ENCODE results near the gene ANGPTL7. TPM values are rescaled to one million over a fixed set of nuclear protein-coding genes. Genes with fewer than 3 reads are reported as not detected.

Gene ANGPTL7, protein sequence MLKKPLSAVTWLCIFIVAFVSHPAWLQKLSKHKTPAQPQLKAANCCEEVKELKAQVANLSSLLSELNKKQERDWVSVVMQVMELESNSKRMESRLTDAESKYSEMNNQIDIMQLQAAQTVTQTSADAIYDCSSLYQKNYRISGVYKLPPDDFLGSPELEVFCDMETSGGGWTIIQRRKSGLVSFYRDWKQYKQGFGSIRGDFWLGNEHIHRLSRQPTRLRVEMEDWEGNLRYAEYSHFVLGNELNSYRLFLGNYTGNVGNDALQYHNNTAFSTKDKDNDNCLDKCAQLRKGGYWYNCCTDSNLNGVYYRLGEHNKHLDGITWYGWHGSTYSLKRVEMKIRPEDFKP
- polyA plus RNA-seq = 1 to 10 TPM in 2 of 3 donors, under 1 TPM in 1; 0.45 to 1.7 (median 1.1) TPM

DNA sequence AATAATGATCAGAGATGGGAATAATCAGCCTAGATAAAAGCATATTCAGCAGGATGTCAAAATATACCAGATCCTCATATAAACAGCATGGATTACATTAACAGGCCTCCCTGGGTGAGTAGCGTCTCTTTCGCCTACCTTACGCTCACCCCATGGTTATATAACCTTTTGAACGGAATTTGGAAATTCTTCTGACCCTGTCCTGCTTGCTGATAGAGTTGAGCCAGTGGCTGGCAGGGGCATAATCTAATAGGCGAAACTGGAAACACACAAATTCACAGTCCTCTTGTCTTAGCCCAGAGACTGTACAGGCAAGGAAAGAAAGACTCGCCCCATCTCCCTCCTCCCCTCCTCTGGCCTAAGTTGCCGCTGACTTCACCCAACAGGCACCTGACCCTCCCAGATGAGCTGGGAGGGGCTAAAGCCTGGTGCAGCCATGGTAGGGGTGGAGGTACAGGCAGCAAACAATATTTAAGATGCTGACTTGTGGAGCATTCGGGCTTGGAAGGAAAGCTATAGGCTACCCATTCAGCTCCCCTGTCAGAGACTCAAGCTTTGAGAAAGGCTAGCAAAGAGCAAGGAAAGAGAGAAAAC is at the start of gene ANGPTL7:
TSS of gene ANGPTL7 (plus strand) at position 498 of the 594 bp plus-strand sequence. CDS start 225 bp downstream, outside the sequence.
- H3K27ac ChIP-seq (ENCODE audit: low read depth, low read length) = no peak within 1 kb of the TSS
- WGBS, 3 donors = 77 to 92% (median 81%) methylated on average over 8 of the region's 8 CpGs

DNA sequence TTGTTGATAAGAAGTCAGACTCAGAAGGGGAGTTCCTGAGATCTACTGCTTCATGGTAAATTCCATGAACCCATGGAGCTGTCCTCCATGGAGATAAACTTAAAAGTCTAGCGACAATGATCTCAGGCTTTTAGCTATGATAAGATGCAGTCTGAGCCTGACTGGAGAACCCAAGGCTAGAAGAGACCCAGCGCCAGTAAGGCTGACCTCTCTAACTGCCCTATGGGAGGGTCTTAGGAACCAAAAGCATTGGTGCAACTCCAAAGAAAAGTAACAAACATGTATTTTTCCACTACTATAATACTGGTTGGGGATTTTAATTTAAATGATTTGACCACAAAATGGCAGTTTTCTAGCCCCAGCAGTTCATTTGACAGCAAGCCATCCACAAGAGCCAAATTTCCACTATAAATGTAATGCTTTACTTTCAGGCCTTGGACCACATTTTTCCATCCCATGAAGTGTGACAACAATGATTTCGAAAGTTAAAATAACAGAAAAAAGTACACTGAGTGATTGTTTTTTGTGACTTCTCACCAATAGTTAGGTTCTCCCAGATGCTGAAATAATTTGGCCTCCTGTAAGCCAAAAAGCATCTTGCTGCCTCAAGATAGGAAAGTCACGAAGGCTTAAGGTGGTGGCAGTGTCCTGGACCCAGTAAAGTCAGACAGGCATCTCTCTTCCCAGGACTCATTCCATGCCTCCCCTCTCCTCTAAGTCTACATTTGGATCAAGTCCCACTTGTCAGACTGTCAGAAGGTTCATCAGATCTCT is 46.4 kb upstream of the ANGPTL7 start:
- no peak overlapping the region for H3K27ac ChIP-seq (ENCODE audit: low read depth, low read length)
- 87 to 96% (median 92%) methylated on average over 4 of the region's 4 CpGs for WGBS, 3 donors

- 93 to 97% (median 95%) methylated on average over 5 of the region's 5 CpGs for WGBS, 3 donors
- no peak overlapping the region for H3K27ac ChIP-seq (ENCODE audit: low read depth, low read length)
Measured at GRCh38 chr1:11143401-11143800, 45.8 kb upstream of the ANGPTL7 start.

DNA sequence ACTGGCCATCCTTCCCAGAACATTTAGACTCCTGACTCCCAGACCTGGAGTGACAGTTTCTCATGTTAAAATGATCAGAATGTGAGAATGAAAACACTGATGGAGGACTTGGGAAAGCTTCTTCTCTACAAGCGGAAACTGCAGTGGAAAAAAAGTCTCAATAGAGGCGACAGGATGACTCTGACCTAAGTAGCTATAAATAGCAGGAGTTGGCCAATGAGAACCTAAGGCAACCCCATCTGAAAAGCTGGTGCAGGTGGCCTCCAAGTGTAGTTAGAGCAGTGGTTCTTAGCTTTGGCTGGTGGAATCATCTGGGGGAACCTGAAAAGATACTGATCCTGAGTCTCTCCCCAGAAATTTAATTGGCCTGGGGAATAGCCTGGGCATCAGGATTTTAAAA is 45.2 kb upstream of the ANGPTL7 start:
- 77 to 89% (median 84%) methylated on average over 2 of the region's 2 CpGs for WGBS, 3 donors
- no peak overlapping the region for H3K27ac ChIP-seq (ENCODE audit: low read depth, low read length)

DNA sequence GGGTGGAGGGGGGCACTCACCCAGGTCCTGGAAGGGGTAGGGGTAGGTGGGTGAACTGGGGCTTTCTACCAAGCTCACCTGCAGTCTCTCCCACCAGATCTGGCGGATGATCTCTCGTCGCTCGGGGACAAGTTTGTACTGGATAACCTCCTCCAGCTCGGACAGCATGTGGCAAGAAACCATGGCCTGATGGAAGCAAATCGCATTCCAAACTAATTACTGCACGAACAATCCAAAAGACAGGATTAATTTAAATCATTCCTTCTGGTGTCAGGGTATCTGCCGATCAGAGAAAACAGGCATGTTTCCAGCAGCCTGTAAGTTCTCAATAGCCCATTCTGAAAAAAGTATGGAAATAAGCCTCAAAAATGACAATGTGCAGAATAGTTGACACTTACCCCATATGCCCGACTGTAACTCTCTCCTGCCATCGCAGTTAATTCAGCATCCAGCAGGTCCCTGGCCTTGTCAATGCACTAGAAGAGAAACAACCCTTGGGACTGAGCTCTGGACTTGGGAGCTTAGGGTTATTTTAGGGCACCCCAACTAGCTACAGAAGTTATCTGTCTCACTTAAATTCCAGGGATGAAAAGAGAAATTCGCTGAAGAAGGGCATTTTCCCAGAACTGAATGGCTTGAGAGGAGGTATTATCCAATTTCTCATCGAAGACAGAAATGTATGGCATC is 44.4 kb upstream of the ANGPTL7 start:
- 68 to 79% (median 69%) methylated on average over 12 of the region's 12 CpGs for WGBS, 3 donors
- H3K27ac ChIP-seq (ENCODE audit: low read depth, low read length) = no peak overlapping the region

DNA sequence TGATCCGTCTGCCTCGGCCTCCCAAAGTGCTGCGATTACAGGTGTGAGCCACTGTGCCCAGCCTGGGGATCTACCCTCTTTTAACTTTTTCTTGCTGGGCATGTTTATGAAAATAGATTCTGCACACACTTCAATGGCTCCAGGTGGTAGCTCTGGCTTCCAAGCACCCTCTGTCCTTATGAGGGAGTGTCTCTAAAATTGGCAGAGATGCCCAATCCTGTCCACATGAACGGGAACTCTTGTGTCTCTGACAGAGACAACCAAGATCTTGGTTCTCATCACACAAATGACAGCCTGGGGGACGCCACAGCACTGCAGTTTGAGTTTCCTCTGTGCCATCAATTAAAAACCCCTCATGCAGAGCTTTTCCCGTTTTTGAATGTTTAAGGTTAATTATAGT is 43.4 kb upstream of the ANGPTL7 start:
- 91 to 95% (median 93%) methylated on average over 6 of the region's 6 CpGs for WGBS, 3 donors
- no peak overlapping the region for H3K27ac ChIP-seq (ENCODE audit: low read depth, low read length)

DNA sequence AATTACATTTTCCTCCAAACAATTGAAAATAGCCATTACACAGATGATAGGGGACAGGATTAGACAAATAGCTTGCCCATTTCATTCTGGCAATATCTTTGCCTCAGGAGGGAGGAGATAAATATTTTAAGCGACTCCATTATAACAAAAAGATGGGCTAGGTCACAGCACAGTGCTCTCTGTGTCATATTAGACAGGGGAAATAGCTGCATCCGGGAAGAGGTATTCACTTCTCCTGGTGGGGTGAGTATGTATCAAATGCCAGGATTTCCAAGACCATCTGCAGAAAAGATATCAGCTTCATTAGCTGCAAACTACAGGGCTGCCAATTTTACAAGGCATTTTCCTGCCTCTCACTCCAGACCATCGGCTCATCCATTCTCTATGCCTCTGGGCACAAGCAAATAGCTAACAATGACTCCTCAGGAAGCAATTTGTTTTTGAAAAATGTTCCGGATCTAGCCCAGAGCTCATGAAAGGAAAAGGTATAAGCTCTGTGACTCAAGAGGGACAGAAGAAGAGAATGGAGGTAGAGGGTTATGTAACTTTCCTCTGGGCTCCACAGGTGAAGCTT is 41.9 kb upstream of the ANGPTL7 start:
- no peak overlapping the region for H3K27ac ChIP-seq (ENCODE audit: low read depth, low read length)

DNA sequence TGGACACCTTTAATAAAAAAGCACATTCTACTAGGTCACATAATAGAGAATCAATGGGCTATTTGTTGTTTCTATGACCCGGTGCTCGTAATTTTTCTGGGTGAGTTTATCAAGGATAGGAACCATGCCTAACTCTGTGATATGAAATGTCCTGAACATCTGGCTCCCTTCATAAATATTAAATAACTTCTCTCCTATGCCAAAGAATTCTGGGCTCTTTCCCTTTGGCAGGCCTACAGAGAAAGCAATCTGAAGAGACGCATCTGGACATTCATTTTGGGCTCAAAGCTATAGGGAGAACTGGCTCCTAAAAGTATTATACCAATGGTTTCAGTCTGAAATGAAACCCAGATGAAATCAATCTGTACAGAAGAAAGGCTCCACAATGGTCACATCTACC is 38.8 kb upstream of the ANGPTL7 start:
- WGBS, 3 donors = 50 to 73% (median 68%) methylated on average over 3 of the region's 3 CpGs
- no peak overlapping the region for H3K27ac ChIP-seq (ENCODE audit: low read depth, low read length)

More for the DNA sequence above, 41.9 kb upstream of the ANGPTL7 start:
- 63 to 74% (median 67%) methylated on average over 4 of the region's 4 CpGs for WGBS, 3 donors

GRCh38 chr1:11151114-11151513 is 38.0 kb upstream of the ANGPTL7 start:
- no peak overlapping the region for H3K27ac ChIP-seq (ENCODE audit: low read depth, low read length)
- WGBS, 3 donors = 72 to 81% (median 75%) methylated on average over 5 of the region's 5 CpGs

GRCh38 chr1:11151826-11152612 is 37.1 kb upstream of the ANGPTL7 start:
- no peak overlapping the region for H3K27ac ChIP-seq (ENCODE audit: low read depth, low read length)
- 67 to 76% (median 72%) methylated on average over 9 of the region's 9 CpGs for WGBS, 3 donors

GRCh38 chr1:11152755-11153154 is 36.4 kb upstream of the ANGPTL7 start:
- no peak overlapping the region for H3K27ac ChIP-seq (ENCODE audit: low read depth, low read length)
- 82 to 86% (median 86%) methylated on average over 9 of the region's 9 CpGs for WGBS, 3 donors

DNA sequence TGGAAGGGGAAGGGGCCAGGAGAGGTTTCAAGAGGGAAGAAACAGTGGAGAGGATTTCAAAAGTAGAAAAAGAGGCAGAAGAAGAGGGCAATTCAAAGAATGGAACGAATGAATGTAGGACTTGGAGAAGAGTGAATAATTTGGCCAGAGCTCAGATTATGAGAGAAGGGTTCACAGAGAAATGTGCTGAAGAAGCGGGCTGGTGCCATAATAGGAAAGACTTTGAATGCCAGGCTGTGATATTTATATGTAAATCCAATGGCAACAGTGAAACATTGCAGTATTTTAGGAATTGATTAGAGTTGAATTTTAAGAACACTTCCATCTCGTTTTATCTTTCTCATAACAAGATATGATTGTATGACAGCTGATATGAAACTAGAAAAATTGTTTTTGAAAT is 36.0 kb upstream of the ANGPTL7 start:
- H3K27ac ChIP-seq (ENCODE audit: low read depth, low read length) = no peak overlapping the region

GRCh38 chr1:11156441-11156840 is 32.7 kb upstream of the ANGPTL7 start:
- no peak overlapping the region for H3K27ac ChIP-seq (ENCODE audit: low read depth, low read length)
- 59 to 82% (median 68%) methylated on average over 3 of the region's 3 CpGs for WGBS, 3 donors

More for the DNA sequence above, 36.0 kb upstream of the ANGPTL7 start:
- WGBS, 3 donors = 73 to 81% (median 79%) methylated on average over 3 of the region's 3 CpGs

GRCh38 chr1:11156963-11157362 is 32.2 kb upstream of the ANGPTL7 start:
- H3K27ac ChIP-seq (ENCODE audit: low read depth, low read length) = no peak overlapping the region
- 79 to 83% (median 80%) methylated on average over 7 of the region's 7 CpGs for WGBS, 3 donors

GRCh38 chr1:11157394-11157793 is 31.8 kb upstream of the ANGPTL7 start:
- 63 to 69% (median 66%) methylated on average over 8 of the region's 8 CpGs for WGBS, 3 donors
- no peak overlapping the region for H3K27ac ChIP-seq (ENCODE audit: low read depth, low read length)

DNA sequence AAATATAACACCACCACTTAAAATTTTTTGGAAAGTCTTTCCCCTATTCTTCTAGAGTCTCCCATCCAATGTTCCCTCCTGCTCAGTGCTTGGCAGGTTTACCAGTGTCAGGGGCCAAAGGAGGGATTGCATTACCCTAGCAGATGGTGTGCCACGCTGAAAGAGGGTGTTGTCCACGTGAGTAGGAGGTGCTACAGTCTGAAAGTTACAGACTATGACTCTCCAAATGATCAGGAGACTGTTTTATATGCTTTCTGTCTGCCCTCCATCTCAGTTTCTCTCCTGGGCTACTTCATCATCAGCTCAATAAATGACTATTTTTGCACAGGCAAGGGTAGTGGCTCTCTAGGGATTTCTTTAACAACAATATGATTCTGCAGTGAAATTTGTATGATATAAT is 31.3 kb upstream of the ANGPTL7 start:
- 35 to 50% (median 45%) methylated on average over 2 of the region's 2 CpGs for WGBS, 3 donors
- peak overlapping the region; percentile 2 for H3K27ac ChIP-seq (ENCODE audit: low read depth, low read length)

GRCh38 chr1:11158291-11158690 is 30.9 kb upstream of the ANGPTL7 start:
- peak overlapping the region; percentile 2 for H3K27ac ChIP-seq (ENCODE audit: low read depth, low read length)
- WGBS, 3 donors = 65 to 89% (median 70%) methylated on average over 3 of the region's 3 CpGs

Data from adipose tissue (tissue), 3 donors.